Globus pallidus (tissue), 1 donor: ENCODE measurements around the gene PPT1.
A peak's percentile ranks its signal among the peaks of the same experiment; 100 is the strongest.

Experiments
- DNase-seq: peaks from one replicate; pipeline ENCODE4 v3.0.0-alpha.2; 2015; ENCODE audit warnings: low spot score

The PPT1 gene

DNA sequence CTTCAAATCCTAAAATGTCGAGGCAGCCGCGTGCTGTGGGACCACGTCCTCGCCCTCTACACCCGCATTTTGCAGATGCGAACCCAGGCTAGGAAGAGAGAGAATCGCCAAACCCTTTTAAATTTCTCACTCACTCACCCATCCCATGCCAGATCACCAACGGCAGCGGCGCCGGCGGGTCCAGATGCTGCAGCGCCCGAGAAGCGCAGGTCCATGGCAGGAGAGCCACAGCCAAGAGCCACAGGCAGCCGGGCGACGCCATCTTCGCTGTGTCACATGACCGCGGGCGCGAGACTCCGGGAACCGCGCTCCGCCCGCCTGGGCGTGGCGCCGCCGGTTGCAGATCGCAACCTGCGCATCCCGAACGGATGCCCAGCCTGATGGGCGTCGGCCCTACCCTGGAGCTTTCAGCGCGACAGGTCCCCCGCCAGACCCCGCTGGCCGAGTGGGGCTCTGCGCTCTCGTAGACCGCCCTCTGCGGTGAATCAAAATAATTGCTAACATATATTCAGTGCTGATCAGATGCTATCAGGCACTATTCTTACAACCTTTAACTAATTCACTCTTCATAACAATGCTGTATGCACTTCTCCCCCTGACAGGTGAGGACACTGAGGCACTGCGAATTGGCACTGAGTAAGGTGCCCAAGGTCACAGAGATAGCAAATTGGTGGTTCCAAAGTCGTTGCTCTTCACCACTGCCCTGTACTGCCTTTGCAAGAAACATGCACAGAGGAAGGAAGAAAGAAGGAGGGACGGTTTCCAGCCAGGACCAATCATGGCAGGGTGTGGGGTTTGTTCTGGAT, at the start of gene PPT1:
Gene PPT1 (minus strand): TSS at position 276 of the 806 bp plus-strand sequence. CDS start 14 bp downstream, at position 262.
- peak; percentile 78 for DNase-seq

DNA sequence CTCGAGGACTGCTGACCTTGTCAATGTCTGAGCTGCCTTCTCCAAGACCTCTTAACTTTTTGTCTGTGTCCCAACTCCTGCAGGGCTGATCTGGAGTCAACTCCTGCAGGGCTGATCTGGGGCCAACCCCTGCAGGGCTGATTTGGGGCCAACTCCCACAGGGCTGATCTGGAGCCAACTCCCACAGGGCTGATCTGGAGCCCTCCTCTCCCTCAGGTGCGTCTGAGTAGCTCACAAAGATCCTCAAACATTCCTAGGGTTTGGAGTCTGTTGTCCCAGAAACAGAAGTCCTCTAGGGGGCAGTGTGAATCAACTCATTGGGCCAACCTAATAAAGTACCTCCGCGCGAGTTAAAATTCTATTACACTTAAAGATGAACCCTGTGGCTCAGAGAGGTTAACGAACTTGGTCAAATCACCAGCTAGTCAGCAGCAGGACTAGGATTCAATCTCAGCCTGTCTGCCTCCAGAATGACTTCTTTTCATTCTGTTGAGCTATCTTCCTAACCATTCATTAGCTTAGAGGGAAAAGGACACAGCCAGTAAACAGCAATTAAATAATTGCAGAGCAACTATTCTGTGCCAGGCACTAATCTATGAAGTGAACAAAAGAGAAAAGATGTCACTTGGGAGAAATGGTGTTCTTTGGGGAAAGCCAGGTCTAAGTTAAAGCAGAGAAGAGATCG, 47.0 kb upstream of the PPT1 start:
- DNase-seq = peak; percentile 58

DNA sequence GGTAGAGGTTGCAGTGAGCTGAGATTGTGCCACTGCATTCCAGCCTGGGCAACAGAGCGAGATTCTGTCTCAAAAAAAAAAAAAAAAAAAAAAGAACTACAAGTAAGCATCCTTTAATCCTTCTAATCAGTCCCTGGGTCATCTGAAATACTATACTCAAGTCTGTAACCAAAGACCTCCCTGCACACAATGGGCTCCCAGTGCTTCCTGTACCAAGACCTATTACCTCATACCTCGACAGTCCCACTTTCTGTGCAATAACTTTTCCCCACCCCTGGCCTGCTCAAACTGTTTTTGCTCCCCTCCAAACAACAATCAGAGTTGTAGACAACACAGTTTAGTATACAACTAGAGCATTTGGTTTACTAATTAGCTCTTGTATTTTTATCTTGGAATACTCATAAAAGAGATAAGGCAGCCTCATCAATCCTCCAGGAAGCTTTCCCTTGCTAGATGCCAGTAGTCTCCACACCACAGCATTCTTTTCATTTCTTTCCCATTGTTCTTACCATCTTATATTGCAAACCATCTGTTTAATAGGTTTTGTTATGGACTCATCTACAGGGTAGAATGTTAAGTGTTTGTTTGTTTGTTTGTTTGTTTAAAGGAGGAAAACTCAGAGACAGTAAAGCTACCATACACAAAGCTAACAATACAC, 45.0 kb upstream of the PPT1 start:
- no peak for DNase-seq

DNA sequence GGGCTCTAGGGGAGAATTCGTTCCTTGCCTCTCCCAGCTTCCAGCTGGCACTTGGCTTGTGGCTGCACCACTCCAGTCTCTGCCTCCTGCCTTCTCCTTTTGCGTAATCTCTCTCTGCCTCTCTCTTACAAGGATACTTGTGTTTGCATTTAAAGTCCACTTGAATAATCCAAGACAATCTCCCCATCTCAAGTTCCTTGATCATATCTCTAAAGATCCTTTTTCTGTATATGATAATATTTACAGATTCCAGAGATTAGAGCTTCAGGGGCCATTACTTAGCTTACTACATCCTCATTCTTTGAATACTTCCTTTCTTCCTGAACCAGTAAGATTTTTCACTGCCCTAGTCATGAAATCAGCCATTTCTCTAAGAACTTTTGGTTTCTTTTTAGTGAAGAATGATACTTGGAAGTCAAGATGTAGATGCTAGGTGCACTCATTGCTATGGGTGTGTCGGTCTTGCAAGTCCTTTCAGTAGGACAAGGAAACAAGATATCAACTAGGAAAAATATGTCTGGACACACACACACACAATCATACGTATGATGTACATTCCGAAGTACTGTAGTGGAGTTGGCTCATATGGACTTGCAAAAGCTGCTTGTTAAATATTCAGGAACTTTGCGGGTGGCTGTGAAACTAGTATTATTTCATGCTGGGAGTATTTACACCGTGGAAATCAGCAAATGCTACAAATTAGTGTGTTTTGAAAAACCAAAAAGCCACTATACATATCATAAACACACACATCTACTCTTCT, 43.3 kb upstream of the PPT1 start:
- no peak for DNase-seq

DNA sequence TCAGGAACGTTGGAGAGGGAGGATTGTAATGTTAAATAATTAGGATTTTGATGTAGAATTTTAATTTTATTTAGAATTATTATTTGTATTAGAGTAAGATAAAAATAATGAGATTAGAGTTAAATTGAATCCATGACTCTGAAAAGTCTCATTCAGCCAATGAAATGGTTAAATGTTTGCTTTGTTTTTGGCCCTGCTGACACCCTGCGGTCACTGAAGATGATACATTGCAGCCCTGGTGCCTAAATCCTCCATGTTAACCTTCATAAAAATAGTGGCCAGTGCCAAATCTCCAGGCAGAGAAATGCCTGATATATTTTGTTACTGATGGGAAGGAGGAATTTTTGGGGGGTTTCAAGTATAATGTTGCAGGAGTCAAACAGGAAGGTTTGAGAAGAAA, 36.8 kb upstream of the PPT1 start:
- no peak for DNase-seq

DNA sequence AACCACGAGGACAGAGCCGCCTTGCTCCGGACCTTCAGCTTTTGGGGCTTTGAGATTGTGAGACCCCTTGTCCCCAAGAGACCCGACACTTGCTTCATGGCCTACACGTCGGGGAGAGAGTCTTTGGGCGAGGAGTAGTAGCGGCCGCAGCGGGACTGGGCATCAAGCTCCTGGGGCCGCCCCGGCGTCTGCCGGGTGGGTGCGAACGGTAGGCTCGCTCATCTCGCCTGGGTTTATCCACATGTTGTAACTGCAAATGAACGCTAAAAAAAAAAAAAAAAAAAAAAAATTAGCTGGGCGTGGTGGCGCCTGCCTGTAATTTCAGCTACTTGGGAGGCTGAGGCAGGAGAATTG, 36.2 kb upstream of the PPT1 start:
- no peak for DNase-seq

DNA sequence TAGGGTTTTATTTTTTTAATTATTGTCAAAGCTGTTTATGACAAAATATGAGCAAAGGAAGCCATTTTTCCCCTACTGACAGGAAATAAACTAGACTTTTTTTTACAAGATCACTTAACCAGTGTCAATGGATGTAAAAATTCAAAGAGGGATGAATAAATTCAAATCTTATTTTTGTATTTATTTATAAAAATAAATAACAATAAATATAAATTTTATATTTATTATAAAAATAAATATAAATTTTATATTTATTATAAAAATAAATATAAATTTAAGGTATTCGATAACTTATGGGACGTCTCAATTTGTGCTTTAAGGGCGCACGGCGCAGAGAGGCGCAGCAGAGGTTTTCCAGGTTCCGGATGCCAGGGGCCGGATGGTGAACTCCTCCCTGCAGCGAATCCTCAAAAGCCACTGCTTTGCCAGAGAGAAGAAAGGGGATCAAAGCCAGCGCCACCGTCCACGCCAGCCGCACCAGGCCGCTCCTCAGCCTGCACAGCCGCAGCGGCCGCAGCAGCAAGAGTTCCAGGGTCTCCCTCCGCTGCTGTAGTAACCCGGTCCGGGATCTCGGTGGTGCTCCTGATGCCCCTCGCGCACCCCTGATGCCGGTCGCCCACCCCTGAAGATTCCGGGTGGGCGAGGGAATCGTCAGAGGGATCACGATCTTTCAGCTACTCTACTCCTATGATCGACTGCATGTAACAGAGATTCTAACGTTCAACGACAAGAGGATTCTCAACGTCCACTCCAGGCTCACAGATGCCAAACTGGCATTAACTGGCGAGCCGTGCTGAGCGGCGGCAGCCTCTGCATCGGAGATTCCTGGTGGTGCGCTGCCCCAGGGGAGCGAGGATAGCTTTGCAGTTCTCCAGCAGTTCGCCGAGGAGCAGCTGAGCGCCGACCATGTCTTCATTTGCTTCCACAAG, 35.6 kb upstream of the PPT1 start:
- peak; percentile 1 for DNase-seq

DNA sequence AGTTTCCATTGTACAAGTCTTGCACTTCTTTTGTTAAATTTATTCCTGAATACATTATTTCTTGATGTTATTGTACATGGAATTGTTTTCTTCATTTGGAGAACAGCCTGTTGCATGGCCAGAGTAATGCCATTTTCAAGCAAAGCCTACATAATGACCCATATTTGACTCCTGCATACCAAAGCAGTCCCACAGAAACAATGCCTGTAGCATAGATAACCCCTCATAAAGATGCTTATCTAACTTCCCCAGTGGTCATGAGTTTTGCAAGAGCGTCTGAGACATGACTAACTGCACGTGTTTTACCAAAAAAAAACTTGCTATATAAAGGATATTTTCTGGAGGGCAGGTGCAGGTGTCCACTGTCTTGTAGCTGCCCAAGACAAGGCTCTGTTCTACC, 33.8 kb upstream of the PPT1 start:
- no peak for DNase-seq

DNA sequence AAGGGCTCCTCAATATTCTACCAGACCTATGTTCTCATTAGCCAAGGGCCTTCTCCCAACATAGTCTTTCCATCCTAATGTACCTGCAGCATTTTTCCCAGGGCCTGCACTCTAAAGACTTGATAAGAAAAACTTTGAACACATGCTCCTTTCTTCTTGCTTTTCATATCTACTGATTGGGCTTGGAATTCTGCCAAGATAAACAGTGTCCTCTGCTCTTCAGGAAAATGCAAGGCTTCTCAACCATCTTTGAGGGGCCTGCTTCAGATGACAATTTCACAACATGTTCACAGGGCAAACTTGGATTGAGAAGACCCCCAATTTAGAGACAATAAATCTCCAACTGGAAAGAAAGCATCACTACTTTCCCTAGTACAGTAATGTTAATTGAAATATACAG, 25.8 kb upstream of the PPT1 start:
- DNase-seq = no peak

DNA sequence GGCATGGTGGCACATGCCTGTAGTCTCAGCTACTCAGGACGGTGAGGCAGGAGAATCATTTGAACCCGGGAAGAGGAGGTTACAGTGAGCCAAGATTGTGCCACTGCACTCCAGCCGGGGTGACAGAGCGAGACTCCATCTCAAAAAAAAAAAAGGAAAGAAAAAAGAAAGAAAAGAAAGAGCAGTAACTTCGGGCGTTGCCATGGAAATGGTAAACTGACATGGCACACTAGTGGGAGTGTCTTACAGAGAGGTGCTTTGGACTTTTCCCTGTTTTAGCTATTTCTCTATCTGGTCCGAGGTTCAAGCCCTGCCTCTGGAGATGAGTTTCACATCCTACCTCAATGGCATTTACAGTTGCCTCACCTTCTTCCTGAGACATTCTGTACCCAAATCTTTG, 23.1 kb upstream of the PPT1 start:
- no peak for DNase-seq

DNA sequence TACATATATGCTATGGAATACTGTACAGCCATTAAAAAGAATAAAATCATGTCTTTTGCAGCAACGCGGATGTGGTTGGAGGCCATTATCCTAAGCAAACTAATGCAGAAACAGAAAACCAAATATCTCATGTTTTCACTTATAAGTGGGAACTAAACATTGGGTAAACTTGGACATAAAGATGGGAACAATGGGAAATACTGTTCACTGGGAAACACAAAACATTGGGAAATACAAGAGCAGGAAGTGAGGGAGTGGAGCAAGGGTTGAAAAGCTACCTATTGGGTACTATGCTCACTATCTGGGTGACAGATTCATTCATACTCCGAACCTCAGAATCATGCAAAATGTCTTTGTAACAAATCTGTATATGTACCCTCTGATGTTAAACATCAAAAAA, 17.3 kb upstream of the PPT1 start:
- no peak for DNase-seq

DNA sequence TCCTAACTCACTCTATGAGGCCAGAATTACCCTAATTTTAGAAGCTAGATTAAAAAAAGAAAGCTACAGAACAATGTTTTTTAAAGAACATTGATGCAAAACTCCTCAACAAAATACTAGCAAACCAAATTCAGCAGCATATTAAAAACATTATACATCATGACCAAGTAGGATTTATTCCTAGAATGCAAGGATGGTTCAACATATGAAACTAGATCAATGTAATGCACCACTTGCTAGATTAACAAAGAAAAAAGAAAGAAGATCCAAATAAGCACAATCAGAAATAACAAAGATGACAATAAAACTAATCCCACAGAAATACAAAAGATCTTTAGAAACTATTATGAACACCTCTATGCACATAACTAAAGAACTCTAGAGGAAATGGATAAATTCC, 13.3 kb upstream of the PPT1 start:
- no peak for DNase-seq

DNA sequence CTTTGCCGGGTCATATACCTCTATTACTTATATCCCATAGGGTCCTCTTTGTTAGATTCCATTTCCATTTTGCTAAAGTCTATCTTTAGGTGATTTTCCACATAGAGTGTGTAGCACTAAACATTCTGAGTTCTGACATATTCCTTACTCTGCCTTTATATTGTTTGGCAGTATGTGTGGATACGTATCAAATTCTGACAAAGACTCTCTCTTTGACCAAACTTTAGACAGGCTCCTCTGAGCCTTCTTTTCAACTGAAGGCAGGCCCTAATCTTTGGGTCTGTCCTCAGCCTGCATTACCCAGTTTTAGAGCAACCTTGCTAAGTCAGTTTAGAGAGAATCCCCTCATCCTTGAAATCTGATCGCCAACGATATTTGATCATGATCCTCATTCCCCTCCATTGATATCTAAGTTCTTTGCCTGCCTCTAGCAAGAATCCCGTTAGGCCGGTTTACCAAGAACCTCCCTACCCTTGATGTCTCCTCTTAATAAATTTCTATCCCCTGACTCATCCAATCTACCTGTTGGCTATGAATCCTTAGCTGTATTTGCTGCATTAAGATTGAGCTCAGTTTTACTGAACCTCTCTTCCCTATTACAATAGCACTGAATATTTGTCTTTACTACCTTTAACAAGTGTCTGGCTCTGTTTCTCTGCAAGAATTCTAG, 10.4 kb upstream of the PPT1 start:
- no peak for DNase-seq

DNA sequence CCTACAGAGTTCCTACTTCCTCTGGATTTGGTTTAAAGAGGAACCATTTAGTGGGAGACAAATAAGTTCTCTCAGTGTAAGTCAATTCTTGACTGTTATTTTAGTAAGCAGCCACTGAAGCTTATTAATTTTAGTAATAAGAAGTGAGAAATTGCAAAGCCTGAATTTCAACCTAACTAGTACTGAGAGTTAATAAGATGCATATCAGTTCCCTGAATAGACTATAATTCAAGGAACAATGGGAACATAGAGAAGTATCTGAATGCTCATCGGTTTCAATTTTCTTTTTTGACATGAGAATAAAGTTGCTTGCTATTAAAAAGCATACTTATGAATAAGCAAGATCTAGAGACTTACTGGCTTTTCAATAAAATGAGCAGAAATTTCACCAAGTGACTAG, 8.0 kb upstream of the PPT1 start:
- no peak for DNase-seq

DNA sequence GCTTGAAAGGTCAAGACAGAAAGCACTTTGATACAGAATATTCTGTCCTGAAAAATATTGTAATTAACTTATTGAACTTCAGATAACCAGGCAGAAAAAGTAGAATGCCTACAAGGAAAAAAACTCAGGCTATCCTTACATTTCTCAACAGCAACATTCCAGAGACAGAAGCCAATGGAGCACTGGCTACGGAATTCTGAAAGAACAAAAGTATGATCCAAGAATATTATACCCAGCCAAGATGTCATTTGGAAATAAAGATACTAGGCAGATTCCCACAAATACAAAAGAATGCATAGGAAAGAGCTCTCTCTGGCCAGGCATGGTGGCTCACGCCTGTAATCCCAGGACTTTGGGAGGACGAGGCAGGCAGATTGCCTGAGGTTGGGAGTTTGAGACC, 5.8 kb upstream of the PPT1 start:
- no peak for DNase-seq

DNA sequence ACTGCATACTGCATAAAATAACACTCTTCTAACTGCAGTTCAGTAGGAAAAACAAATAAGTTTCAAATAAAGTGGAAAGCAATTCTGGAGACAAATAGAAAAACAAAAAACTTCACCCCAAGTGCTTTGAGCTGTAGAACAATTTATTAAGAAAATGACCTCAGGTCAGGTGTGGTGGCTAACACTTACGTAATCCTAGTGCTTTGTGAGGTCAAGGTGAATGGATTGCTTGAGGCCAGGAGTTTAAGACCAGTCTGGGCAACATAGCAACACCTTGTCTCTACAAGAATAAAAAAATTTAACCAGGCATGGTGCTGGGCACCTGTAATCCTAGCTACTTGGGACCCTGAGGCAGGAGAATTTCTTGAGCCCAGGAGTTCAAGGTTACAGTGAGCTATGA, 5.0 kb upstream of the PPT1 start:
- DNase-seq = no peak

DNA sequence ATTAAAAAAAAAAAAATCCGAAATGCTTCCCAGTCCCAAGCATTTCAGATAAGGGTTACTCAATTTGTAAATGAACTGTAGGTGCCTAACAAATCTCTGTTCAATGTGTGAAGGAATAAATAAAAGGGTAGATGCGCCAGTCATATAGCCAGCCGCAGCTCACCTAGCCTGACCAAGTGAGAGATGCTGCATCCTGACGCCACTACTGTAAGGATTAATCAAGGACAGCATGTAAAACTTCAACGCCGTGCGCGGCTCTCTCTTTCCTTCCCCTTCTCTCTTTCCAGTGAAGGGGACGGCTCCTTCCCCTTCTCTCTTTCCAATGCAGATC, 441 bp downstream of the PPT1 start:
- DNase-seq = no peak

DNA sequence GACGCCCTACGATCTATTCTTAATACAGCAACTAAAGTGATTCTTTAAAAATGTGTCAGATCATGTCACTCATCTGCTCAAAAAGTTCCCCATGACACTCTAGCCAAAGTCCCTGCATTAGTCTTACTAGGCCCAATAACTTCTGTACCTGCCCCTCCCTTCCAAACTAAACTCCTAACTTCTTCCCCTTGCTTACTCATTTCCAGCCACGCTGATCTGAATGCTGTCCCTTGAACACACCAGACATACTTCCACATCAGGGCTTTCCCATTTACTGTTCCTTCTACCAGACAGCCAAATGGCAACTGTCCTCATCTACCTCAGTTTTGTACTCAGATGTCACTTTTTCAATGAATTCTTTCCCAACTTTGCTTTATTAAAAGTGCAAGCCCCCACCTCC, 1.2 kb downstream of the PPT1 start:
- no peak for DNase-seq

DNA sequence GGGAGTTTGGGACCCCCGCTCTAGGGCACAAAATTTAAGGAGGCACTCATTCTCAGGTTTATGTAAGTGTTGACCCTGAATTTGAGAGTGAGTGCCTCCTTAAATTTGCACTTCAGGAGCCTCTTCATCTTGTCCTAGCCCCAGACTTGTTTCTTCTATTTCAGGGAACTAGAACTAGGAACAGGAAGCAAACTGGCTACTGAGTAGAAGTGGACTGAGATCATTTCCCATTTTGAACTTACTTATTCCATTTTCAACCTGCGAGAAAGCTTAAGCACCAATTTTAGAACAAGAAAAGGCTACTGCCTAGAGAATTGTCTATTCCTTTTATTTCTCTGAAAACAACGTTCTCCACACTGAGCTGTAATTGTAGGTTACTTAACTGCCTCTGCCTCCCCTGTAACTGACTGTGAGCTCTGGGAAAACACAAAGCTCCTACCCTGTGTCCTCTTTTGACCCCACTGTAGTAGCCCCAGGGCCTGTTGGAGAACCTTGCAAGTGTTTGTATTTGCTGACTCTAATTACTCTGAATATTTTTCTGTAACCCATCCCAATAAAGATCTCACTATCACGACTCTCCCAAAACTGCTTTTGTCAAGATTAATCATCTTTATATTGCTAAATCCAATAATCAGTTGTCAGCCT, 2.5 kb downstream of the PPT1 start:
- peak; percentile 63 for DNase-seq
